Measurements from ENCODE around the gene ST6GALNAC2.
"Not testable (repeated sequence)": the region's sequence is repeated elsewhere in the genome, so short reads cannot be mapped to it uniquely, and the experiment has no call there.

The ST6GALNAC2 gene

DNA sequence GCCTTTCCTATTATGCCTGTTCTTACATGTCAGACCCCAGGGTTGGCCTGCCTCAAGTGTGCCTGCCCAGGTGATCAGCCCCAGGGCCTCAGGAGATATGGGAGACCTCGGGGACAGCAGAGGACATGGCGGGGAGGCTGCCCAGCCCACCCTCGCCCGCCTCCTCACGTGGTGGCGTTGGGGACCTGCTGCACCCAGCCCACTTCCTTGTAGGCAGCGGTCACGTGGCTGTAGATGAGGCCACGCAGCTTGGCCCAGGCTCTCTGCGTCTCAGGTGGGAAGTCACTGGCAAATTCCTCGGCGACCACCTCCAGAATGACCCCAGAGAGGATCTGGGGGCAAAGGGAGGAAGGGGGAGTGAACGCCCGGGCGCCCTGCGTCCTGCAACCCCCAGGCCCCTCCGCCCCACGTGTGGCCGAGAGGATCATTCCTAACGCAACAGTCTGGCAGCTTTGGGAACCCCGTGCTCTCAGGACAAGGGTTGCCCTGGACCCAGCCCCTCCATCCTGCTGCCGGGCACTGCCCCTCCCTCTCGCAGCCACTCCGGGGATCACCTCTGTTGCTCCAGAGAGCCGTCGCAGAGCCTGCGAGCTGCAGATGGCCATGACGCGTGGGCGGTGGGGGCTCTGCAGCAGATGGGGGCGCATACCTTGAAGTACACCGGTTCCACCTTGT is 54.7 kb downstream of the ST6GALNAC2 start:
- FAIRE-seq = no peak
- no peak for DNase-seq (ENCODE audit: insufficient read length, low spot score)

DNA sequence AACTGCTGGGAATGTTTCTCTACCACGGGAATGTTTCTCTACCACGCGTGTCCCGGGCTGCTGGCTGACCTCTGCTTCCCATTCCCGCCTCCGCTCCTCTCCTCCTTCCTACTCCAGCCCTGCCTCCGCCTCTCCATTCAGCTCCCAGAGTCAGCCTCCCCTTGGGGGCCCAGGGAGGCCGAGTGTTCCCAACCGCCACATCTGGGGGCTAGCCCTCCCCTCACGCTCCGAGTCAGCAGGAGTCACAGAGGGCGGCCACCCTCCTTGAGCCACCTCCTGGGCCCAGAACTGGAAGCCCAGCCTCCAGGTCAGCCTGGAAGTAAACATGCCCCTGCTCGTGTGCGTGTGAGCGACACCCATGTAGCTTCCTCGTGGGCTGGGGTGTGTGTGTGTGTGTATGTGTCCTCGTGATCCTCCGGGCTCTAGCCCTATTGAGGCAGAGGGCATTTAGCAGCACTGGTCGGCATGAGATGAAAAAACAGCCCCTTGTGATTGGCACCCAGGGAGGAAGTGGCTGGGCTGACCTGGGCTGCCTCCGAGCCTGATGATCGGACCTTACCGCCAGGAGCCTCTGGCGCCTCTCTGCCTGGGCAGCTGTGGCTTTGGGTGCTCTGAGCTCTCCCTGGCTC is 55.5 kb downstream of the ST6GALNAC2 start:
- FAIRE-seq (peak; percentile 51), DNase-seq (ENCODE audit: insufficient read length, low spot score) (no peak)

- FAIRE-seq (no peak), DNase-seq (ENCODE audit: insufficient read length, low spot score) (no peak)
Measured at GRCh38 chr17:76529224-76530094, 56.2 kb downstream of the ST6GALNAC2 start.

DNA sequence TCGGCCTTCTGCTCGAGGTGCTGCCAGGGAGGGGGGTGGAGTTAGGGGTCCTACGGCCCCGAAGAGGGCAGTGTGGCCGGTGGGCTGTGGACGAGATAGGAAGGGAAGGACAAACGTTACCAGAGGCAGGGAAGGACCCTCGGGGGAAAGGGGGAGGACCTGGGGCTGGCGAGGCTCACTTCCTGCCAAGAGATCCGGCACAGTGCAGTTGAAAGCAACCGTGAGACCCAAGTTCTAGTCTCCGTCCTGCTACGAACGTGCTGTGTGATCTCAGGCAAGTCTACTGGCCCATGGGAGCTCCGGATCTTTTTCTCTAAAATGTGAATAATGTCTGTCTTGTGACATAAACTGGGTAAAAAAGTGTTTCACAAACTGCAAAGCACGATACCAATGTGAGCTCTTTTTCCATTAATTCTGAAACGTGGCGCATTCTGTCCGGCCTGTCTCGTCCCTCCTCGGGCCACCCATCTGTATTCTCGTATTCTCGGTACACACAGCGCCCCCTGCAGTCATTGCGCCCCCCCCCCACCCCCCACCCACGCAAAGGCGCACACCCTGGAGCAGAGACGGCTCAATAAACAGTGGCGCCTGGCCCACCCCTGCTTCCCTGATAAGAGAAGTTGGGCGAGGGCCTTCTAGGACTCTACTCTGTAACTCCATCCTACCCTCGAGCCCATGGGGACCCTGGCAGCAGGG is 57.0 kb downstream of the ST6GALNAC2 start:
- no peak for DNase-seq (ENCODE audit: insufficient read length, low spot score)
- no peak for FAIRE-seq

DNA sequence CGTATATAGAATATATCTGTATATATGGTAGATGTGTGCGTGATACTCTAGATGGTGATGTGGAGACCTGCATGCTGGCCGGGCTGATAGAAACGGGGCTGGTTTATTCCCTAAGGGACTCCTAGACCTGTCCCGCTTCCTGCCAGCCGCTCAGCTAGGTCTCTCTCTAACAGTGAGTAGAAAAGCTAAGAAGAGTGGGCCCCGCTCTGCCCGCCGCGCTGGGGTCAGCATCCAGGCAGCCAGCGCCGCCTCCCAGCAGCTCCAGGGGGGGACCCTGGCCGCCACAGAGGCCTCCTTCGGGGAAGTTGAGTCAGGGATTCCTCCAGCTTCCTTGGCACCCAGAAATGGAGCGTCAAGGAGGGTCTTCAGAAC is 57.5 kb downstream of the ST6GALNAC2 start:
- DNase-seq (ENCODE audit: insufficient read length, low spot score) (no peak), FAIRE-seq (no peak)

- FAIRE-seq (peak; percentile 81), DNase-seq (ENCODE audit: insufficient read length, low spot score) (peak; percentile 96)
Measured at GRCh38 chr17:76527430-76528111, 58.1 kb downstream of the ST6GALNAC2 start.

DNA sequence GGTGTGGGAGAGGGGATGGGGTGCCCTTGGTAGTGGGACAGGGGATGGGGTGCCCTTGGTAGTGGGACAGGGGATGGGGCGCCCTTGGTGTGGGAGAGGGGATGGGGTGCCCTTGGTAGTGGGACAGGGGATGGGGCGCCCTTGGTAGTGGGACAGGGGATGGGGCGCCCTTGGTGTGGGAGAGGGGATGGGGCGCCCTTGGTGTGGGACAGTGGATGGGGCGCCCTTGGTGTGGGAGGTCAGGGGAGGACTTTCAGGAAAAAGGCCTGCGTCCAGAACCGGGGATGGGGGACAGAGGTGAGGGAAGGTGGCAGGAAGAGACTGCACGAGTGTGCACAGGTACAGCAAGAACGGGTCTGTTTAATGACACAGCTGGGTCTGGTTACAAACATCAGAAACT is 58.6 kb downstream of the ST6GALNAC2 start:
- not testable (repeated sequence) for FAIRE-seq; DNase-seq (ENCODE audit: insufficient read length, low spot score)

GRCh38 chr17:76525513-76525833 is 60.2 kb downstream of the ST6GALNAC2 start:
- not testable (repeated sequence) for DNase-seq (ENCODE audit: insufficient read length, low spot score); FAIRE-seq

DNA sequence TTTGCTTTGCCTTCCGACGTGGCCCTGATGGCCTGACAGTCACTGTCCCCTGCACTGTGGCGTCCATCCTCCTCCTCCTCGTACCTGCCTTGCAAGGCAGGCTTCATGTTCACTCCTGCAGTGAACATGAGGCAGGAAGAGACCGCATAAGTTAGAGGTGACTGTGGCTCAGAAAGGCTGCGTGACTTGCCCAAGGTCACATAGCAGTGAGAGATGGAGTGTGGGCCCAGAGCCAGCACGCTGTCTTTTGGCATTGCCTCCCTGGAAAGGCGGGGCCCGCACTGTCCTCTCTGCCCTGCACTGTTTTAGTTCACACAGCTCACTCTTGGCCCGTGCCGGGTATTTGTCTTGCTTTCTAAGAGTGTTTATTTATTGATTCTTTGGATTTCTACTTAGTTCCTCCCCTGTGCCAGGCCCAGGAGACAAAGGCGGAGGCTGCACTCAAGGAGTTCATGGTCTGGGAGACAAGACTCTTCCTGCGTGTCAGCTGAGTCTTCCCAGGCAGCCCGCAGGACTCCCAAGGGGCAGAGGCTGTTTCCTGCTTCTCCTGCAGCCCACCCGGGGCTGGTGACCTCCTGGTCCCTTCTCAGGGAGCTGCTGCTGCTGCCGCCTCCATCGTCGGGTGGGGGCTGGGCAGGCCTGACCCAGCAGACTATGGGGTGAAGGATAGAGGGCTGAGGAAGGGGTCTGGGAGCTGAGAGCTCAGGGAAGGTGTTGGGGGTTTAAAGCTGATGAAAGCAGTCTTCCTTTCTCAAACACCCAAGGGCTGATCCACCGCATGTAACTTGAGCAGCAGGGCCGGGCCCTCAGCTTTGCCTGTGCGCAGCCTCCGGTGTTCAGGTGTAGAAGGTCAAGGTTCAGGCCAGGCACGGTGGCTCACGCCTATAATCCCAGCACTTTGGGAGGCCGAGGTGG is 60.8 kb downstream of the ST6GALNAC2 start:
- FAIRE-seq = no peak
- DNase-seq (ENCODE audit: insufficient read length, low spot score) = no peak

DNA sequence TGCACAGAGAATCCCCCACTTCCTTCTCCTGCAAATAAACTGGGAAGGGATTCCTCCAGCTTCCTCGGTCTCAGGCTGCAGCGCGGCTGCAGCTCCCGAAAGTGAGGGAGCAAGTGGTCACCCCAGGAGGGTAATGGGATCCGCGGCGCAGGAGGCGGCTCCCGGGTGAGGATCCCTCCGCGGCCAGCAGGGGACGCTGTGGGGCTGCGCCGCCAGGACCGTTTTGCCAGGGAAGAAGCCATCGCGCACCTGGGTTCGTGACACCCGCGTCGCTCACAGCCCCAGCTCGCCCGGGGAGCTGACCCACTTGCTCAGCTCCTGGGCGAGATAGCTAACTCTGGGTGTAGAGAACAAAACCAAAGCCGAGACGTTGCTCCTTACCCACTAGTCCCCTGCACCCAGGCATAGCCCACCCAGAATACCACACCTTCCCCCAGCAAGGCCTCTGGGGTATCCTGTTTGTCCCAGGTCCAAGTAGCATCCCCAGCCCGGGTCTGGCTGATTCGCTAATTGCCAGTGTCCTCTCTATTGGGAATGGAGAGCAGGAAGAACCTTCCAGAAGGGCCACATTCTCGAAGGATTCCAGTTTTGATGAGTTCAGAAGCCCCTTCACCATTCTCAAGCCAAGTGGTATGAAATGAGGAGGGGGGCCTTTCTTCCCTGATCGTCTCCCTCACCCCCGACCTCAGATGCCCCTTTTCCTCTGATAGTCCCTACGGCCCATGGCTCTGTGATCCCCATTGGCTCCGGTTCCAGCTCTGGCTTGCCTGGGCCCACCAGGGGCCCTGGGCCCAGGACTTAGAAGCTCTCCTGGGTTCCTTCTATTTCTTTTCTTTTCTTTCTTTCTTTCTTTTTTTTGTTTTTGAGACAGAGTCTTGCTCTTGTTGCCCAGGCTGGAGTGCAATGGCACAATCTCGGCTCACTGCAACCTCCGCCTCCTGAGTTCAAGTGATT is 62.3 kb downstream of the ST6GALNAC2 start:
- peak; percentile 92 for FAIRE-seq
- peak; percentile 92 for DNase-seq (ENCODE audit: insufficient read length, low spot score)

DNA sequence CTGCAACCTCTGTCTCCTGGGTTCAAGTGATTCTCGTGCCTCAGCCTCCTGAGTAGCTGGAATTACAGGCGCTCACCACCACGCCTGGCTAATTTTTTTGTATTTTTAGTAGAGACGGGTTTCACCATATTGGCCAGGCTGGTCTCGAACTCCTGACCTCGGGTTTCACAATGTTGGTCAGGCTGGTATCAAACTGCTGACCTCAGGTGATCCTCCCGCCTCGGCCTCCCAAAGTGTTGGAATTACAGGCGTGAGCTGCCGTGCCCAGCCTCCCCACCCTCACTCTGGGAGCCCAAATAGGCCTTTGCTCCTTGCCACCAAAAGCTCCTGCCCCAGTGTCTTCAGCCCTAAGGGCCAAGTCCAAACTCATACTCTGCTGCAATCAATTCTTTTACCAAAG is 64.0 kb downstream of the ST6GALNAC2 start:
- not testable (repeated sequence) for DNase-seq (ENCODE audit: insufficient read length, low spot score); FAIRE-seq

DNA sequence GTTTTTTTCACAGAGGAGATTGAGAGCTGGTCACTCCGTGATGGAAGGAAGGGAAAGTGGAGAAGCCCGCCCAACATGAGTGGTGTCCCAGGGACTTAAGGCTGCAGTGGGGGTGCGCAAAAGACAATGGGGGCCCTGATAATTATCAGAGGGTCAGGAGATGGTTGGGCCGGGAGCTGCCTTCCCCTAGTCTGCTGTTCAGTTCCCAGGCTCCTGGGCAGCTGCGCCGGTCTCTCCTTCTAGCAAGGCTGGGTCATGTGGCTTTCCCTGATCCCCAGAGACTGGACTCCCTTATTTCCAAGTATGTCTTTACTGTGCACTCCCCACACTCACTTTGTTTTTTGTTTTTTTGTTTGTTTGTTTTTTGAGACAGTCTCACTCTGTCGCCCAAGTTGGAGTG is 64.4 kb downstream of the ST6GALNAC2 start:
- DNase-seq (ENCODE audit: insufficient read length, low spot score) (no peak), FAIRE-seq (no peak)

DNA sequence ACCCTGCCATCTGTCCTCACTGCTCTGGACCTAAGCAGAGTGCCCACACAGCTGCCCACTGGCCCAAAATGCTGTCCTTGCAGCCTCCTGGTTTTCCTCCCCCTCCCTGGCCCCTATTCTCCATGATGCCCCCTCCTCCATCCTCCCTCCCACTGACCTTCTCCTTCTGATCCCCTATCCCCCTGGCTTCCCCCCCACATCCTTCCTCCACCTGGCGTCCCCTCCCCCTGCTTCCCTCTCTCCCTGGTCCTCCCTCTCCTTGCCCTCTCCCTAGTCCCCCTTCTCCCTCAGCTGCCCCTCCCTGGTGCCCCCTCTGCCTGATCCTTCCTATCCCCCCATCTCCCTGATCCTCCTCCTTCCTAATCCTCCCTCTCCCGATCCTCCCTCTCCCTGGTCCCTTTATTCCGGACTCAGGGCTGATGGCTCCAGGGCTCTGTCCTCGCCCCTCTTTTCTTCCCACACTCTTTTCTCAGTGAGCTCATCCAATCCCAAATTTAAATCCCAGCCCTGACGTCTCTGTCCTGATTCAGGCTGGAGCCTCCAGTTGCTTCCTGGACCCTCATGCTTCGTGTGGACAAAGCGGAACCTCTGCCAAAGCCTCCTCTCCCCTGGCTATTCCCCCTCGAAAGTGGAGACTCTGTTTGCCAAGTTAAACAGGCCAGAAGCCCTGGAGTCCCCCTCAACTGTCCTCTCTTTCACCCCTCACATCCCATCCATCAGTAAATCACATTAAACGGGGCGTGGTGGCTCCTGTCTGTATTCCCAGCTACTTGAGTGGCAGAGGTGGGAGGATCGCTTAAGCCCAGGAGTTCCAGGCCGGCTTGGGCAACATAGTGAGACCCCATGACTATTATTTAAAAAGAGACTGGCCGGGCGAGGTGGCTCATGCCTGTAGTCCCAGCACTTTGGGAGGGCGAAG is 66.4 kb downstream of the ST6GALNAC2 start:
- DNase-seq (ENCODE audit: insufficient read length, low spot score) (no peak), FAIRE-seq (no peak)

DNA sequence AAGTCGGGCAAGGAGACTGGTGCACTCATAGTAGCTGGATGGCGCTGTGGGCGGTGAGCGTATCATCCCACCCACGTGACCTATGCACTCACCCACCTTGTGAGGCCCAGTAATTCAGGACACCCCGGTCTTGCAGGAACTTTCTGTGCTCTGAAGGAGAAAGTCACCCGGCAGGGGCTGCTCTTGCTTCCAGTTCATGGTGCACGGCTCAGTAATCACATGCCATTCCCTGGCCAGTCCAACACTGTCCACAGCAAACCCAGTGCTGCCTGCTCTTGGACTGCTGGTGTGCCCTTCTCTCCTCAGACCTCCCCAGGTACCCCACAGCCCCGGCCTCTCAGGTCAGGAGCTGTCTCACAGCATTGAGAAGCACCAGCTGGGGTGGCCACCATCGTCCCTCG is 68.0 kb downstream of the ST6GALNAC2 start:
- no peak for DNase-seq (ENCODE audit: insufficient read length, low spot score)
- no peak for FAIRE-seq
